HK-2 (cell line): ENCODE data around the gene HFE.
"Not testable (repeated sequence)": the region's sequence is repeated elsewhere in the genome, so short reads cannot be mapped to it uniquely, and the experiment has no call there.

Experiments used
- DNase-seq: peaks from one replicate; pipeline ENCODE4 v3.0.0-alpha.2; 2018; ENCODE audit not compliant: unreplicated experiment

HFE gene

DNA sequence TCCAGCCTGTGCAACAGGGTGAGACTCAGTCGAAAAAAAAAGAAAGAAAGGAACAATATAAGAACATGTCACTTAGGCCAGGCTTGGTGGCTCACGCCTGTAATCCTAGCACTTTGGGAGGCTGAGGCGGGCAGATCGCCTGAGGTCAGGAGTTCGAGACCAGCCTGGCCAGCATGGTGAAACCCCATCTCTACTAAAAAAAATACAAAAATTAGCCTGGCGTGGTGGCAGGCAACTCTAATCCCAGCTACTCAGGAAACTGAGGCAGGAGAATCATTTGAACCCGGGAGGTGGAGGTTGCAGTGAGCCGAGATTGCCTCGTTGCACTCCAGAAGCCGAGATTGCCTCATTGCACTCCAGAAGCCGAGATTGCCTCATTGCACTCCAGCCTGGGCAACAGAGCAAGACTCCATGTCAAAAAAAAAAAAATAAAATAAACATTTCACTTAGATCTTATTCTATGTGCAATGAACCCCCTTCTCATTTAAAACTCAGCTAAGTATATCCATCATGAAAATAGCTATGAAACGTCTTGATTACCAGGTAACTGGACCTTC is 28.7 kb upstream of the HFE start:
- not testable (repeated sequence) for DNase-seq

GRCh38 chr6:26059941-26060340 is 27.3 kb upstream of the HFE start:
- no peak for DNase-seq

- peak; percentile 17 for DNase-seq
These were observed 22.5 kb upstream of the HFE start for GRCh38 chr6:26064619-26065257.

GRCh38 chr6:26065952-26066380 is 21.3 kb upstream of the HFE start:
- DNase-seq = peak; percentile 78

GRCh38 chr6:26067367-26067766 is 19.9 kb upstream of the HFE start:
- no peak for DNase-seq

- no peak for DNase-seq
These were observed 19.2 kb upstream of the HFE start for GRCh38 chr6:26068036-26068435.

DNA sequence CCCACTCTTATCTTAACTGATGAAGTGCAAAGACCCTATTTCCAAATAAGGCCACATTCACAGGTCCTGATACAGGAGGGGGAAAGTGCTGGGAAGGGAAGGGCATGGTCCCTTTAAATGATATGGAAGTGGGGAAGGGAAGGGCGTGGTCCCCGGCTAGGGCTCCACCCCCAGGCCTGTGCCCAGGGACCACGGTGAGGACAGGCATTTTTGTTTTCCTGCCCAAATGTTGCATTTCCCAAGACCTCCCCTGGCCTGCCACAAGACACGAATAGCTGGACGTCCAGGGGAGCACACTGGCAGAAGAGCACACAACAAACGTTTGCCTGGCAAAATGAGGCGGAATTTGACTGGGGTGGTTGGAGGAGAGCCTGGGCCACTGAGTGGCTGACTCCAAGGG is 16.1 kb upstream of the HFE start:
- no peak for DNase-seq

DNA sequence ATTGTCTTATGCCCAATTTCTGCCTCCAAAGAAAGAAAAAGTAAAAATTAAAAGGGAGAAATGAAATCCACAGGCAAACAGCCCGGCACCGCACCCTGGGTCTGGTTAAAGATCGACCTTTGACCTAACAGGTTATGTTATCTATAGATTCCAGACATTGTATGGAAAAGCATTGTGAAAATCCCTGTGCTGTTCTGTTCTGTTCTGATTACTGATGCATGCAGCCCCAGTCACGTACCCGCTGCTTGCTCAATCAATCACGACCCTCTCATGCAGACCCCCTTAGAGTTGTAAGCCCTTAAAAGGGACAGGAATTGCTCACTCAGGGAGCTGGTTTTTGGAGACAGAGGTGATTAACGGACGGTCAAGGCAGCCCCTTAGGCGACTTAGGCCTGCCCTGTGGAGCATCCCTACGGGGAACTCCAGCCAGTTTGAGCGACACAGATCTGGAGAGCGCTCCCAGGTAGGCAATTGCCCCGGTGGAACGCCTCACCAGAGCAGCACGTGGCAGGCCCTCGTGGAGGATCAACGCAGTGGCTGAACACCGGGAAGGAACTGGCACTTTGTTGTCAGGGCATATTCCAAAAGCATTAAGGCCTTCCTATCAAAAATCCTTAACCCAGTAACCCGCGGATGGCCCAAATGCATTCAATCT is 12.0 kb upstream of the HFE start:
- DNase-seq = no peak

DNA sequence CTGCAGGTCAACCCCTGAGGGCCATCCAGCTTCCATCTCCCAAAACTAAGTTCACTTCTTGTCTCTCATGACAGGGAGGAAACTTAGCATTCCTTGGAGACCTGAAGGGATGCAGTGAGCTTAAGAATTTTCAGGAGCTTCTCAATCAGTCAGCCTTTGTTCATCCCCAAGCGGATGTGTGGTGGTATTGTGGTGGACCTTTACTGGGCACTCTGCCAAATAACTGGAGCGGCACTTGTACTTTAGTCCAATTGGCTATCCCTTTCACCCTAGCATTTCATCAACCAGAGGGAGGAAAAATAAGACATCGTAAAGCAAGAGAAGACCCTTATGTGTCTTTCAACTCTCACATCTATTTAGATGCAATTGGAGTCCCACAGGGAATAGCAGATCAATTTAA is 9.2 kb upstream of the HFE start:
- not testable (repeated sequence) for DNase-seq

GRCh38 chr6:26081096-26081495 is 6.1 kb upstream of the HFE start:
- not testable (repeated sequence) for DNase-seq

DNA sequence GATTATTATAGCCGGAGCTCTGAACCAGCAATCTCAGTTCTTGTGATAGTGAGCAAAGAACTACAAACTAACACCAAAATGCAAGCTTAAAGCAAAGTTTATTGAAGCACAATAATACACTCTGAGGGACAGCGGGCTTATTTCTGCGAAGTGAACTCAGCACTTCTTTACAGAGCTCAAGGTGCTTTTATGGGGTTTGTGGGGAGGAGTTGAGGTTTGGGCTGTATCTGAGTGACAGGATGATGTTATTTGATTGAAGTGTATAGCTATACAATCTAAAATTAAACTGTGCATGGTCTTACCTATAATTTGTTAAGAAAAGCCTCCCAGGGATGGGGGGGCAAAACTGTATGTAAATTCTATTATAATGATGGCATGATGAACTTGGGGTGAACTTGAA is 1.0 kb upstream of the HFE start:
- no peak for DNase-seq

- no peak for DNase-seq
These were observed 1.1 kb downstream of the HFE start for GRCh38 chr6:26088344-26088743.

GRCh38 chr6:26089272-26089671 is 2.0 kb downstream of the HFE start:
- no peak for DNase-seq

GRCh38 chr6:26092443-26092842 is 5.2 kb downstream of the HFE start:
- no peak for DNase-seq

DNA sequence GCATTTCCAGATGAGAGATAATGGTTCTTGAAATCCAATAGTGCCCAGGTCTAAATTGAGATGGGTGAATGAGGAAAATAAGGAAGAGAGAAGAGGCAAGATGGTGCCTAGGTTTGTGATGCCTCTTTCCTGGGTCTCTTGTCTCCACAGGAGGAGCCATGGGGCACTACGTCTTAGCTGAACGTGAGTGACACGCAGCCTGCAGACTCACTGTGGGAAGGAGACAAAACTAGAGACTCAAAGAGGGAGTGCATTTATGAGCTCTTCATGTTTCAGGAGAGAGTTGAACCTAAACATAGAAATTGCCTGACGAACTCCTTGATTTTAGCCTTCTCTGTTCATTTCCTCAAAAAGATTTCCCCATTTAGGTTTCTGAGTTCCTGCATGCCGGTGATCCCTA is 6.8 kb downstream of the HFE start:
- no peak for DNase-seq

DNA sequence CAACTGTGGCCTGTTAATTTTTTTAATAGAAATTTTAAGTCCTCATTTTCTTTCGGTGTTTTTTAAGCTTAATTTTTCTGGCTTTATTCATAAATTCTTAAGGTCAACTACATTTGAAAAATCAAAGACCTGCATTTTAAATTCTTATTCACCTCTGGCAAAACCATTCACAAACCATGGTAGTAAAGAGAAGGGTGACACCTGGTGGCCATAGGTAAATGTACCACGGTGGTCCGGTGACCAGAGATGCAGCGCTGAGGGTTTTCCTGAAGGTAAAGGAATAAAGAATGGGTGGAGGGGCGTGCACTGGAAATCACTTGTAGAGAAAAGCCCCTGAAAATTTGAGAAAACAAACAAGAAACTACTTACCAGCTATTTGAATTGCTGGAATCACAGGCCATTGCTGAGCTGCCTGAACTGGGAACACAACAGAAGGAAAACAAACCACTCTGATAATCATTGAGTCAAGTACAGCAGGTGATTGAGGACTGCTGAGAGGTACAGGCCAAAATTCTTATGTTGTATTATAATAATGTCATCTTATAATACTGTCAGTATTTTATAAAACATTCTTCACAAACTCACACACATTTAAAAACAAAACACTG is 10.1 kb downstream of the HFE start:
- DNase-seq = peak; percentile 51

GRCh38 chr6:26103141-26103769 is 16.0 kb downstream of the HFE start:
- DNase-seq = no peak

GRCh38 chr6:26103770-26104456 is 16.7 kb downstream of the HFE start:
- DNase-seq = peak; percentile 89

- no peak for DNase-seq
These were observed 17.4 kb downstream of the HFE start for GRCh38 chr6:26104457-26105108.

- DNase-seq = no peak
These were observed 18.0 kb downstream of the HFE start for GRCh38 chr6:26105109-26105730.

DNA sequence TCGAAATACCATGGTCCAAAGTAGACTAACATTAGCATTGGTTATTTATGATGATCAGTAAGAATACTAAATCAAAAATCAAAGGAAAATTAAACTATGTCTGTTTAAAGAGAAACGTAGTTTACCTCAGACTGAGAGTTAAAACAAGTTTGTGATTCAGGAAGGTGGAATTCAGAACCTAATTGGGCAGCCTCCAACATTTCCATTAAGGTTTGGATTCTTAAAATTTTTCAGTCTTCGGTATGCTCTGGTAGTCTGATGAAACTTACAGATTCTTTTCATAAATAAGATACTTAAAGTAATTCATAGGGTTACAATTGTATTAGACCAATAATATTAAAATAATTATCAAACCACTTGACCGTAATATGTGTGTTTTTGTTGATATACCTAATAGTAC is 18.6 kb downstream of the HFE start:
- no peak for DNase-seq
